Left ventricle myocardium inferior (tissue), 1 donor: ENCODE measurements around the gene DCAF4L1. TPM values are rescaled to one million over a fixed set of nuclear protein-coding genes. Genes with fewer than 3 reads are reported as not detected.

ENCODE experiments used
- DNase-seq: peaks from one replicate; pipeline ENCODE4 v3.0.0-alpha.2; 2020
- H3K27ac ChIP-seq: fragments of 200-600 bp; replicated peaks from 2 replicates; pipeline ENCODE4 v1.8.0; 2021
- H3K27me3 ChIP-seq: fragments of 200-600 bp; 2 replicates; pipeline ENCODE4 v1.8.0; 2021; ENCODE audit warnings: low read depth
- H3K36me3 ChIP-seq: fragments of 200-600 bp; 2 replicates; pipeline ENCODE4 v1.8.0; 2021
- H3K4me1 ChIP-seq: fragments of 200-600 bp; 2 replicates; pipeline ENCODE4 v1.8.0; 2021
- H3K4me3 ChIP-seq: fragments of 200-600 bp; 2 replicates; pipeline ENCODE4 v1.8.0; 2021; ENCODE audit warnings: mild to moderate bottlenecking, moderate library complexity
- H3K9me3 ChIP-seq: fragments of 200-600 bp; replicated peaks from 2 replicates; pipeline ENCODE4 v1.8.0; 2021
- intact Hi-C: fragments of 100-400 bp; cut with micrococcal nuclease; formaldehyde crosslinking; loops from one replicate; pipeline ENCODE4 v1.11.0; 2022
- total RNA-seq: library from RNA; stranded (reverse); fragmentation: NEBNext Ultra II Directional; extraction: Animal tissue kit (Norgen Biotek cat#: 25700); gene quantifications from one replicate; pipeline ENCODE4 v1.2.1, GENCODE V29; 2021
- TF ChIP-seq, protein P1 (sequence below): fragments of 200-600 bp; IDR thresholded peaks from 2 replicates; pipeline ENCODE4 v1.8.0; 2021; ENCODE audit warnings: antibody characterized with exemption, mild to moderate bottlenecking, borderline replicate concordance
- donor health status: DM: no; HTN: yes; CAD: no; lungs with severe emphysema.

Gene DCAF4L1
- total RNA-seq, 1 donor from 2014 or later = 0.19 TPM

GRCh38 chr4:41998019-41998418 lies 16.5 kb downstream of the DCAF4L1 start:
- Histone ChIP-seq H3K27ac (peak overlapping the region; percentile 51), H3K27me3 (no peaks in the 10 kb centered on the region), H3K36me3 (peaks cover 11% of the 10 kb centered on the region), H3K4me3 (no peak overlapping the region), H3K9me3 (no peaks in the 10 kb centered on the region), H3K4me1 (peaks cover 41% of the 10 kb centered on the region)
- DNase-seq = no peak
- intact Hi-C loops = no loop called here
- TF ChIP-seq, protein P1, sequence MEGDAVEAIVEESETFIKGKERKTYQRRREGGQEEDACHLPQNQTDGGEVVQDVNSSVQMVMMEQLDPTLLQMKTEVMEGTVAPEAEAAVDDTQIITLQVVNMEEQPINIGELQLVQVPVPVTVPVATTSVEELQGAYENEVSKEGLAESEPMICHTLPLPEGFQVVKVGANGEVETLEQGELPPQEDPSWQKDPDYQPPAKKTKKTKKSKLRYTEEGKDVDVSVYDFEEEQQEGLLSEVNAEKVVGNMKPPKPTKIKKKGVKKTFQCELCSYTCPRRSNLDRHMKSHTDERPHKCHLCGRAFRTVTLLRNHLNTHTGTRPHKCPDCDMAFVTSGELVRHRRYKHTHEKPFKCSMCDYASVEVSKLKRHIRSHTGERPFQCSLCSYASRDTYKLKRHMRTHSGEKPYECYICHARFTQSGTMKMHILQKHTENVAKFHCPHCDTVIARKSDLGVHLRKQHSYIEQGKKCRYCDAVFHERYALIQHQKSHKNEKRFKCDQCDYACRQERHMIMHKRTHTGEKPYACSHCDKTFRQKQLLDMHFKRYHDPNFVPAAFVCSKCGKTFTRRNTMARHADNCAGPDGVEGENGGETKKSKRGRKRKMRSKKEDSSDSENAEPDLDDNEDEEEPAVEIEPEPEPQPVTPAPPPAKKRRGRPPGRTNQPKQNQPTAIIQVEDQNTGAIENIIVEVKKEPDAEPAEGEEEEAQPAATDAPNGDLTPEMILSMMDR = no peak

- Histone ChIP-seq H3K4me1 (peaks cover 28% of the 10 kb centered on the region), H3K4me3 (no peak overlapping the region), H3K27ac (no peak overlapping the region), H3K27me3 (no peaks in the 10 kb centered on the region), H3K9me3 (no peaks in the 10 kb centered on the region), H3K36me3 (peaks cover 15% of the 10 kb centered on the region)
- no peak for DNase-seq
- TF ChIP-seq, protein P1 = no peak
- intact Hi-C loops = no loop called here
Observed at GRCh38 chr4:41999321-41999720, 17.8 kb downstream of the DCAF4L1 start.

- H3K27ac ChIP-seq = peak overlapping the region; percentile 75
- TF ChIP-seq, protein P1 = no peak
Observed at GRCh38 chr4:42008011-42008786, 26.6 kb downstream of the DCAF4L1 start.

GRCh38 chr4:42015438-42015837 lies 33.9 kb downstream of the DCAF4L1 start:
- H3K27me3 ChIP-seq = no peaks in the 10 kb centered on the region
- no peak overlapping the region for H3K4me3 ChIP-seq
- no peak for DNase-seq
- peaks cover 14% of the 10 kb centered on the region for H3K36me3 ChIP-seq
- intact Hi-C loops = no loop called here
- H3K27ac ChIP-seq = no peak overlapping the region
- peaks cover 18% of the 10 kb centered on the region for H3K4me1 ChIP-seq
- TF ChIP-seq, protein P1 = no peak
- H3K9me3 ChIP-seq = no peaks in the 10 kb centered on the region

More at GRCh38 chr4:42008011-42008786, 26.6 kb downstream of the DCAF4L1 start:
- Histone ChIP-seq H3K9me3 (no peaks in the 10 kb centered on the region), H3K27me3 (no peaks in the 10 kb centered on the region), H3K4me3 (no peak overlapping the region), H3K36me3 (peaks cover 15% of the 10 kb centered on the region), H3K4me1 (peaks cover 44% of the 10 kb centered on the region)
- no peak for DNase-seq
- intact Hi-C loops = no loop called here

DNA sequence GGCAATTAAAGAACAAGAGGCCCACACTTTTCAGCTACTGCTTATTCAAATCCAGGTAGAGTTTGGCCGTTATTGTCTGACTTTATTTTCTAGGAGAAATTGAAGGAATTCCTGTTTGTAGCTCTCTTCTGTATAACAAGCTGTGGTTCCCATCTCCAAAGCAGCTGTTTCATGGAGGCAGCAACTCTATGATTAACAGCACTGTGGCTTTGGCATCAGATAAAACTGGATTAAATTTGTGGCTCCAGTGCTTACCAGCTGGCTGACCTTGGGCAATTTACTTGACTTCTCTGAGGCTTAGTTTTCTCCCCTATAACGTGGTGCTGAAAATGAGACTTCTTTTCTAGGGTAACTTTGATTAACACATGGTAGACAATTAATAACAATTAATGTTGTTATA lies 36.9 kb downstream of the DCAF4L1 start:
- Histone ChIP-seq H3K27me3 (no peaks in the 10 kb centered on the region), H3K36me3 (peaks cover 37% of the 10 kb centered on the region)

More for the DNA sequence above, 36.9 kb downstream of the DCAF4L1 start:
- no peaks in the 10 kb centered on the region for H3K9me3 ChIP-seq
- intact Hi-C loops = no loop called here
- no peak overlapping the region for H3K4me3 ChIP-seq
- H3K4me1 ChIP-seq = peaks cover 9% of the 10 kb centered on the region
- TF ChIP-seq, protein P1 = no peak
- no peak overlapping the region for H3K27ac ChIP-seq
- no peak for DNase-seq

Other genes starting within 250 kb of the DCAF4L1 start
- gene PHOX2B, start 233.0 kb upstream of the DCAF4L1 start, total RNA-seq = not detected
- gene TMEM33, start 46.3 kb upstream of the DCAF4L1 start, total RNA-seq = 22.5 TPM
- gene SLC30A9, start 8.8 kb downstream of the DCAF4L1 start, total RNA-seq = 80.4 TPM
- gene BEND4, start 170.9 kb downstream of the DCAF4L1 start, total RNA-seq = not detected